Measurements from ENCODE around the gene C1orf159. TPM values are rescaled to one million over a fixed set of nuclear protein-coding genes. Genes with fewer than 3 reads are reported as not detected.

The C1orf159 gene
- polyA plus RNA-seq, 3 donors = 5.2 to 11.5 (median 9.3) TPM

DNA sequence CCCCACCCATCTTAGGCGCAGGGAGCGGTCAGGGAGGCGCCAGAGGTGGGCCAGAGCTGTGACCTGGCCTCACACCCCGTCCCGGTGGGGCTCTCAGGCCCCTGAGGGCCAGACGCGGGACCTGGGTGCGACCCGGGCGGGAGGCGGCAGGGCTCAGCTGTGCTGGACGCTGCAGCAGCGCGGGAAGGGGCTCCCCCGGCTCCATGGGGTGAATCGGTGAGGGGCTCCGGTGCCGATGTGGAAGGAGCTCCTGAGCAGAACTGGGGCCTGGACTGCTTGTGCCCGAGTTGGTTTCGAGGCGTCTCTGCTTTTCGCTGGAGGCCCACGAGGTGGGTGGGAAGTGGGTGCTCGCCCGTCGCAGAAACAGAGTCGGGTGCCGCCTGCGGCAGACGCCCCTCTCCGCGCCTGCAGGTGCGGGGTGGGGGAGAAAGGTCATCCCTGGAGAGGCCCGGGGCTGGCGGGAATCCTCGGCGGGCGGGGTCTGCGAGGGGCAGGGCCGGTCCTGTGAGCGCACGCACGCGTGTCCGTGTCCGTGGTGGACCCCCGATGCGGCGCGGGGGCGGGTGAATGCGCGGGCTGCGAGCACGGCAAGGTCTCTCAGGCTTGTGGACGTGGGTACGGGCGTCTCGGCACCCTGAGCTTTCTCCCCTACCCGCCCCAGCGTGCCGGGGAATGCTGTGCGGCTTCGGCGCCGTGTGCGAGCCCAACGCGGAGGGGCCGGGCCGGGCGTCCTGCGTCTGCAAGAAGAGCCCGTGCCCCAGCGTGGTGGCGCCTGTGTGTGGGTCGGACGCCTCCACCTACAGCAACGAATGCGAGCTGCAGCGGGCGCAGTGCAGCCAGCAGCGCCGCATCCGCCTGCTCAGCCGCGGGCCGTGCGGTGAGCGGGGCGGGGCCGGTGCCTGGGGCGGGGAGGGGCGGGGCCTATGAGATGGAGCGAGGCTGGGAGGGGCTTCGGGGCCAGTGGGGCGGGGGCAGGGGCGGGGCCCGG, 75.6 kb downstream of the C1orf159 start:
- no peak overlapping the region for H3K27ac ChIP-seq (ENCODE audit: low read depth, low read length)
- 4 to 9% (median 9%) methylated on average over 68 to 99 of the region's 99 CpGs for WGBS, 3 donors

DNA sequence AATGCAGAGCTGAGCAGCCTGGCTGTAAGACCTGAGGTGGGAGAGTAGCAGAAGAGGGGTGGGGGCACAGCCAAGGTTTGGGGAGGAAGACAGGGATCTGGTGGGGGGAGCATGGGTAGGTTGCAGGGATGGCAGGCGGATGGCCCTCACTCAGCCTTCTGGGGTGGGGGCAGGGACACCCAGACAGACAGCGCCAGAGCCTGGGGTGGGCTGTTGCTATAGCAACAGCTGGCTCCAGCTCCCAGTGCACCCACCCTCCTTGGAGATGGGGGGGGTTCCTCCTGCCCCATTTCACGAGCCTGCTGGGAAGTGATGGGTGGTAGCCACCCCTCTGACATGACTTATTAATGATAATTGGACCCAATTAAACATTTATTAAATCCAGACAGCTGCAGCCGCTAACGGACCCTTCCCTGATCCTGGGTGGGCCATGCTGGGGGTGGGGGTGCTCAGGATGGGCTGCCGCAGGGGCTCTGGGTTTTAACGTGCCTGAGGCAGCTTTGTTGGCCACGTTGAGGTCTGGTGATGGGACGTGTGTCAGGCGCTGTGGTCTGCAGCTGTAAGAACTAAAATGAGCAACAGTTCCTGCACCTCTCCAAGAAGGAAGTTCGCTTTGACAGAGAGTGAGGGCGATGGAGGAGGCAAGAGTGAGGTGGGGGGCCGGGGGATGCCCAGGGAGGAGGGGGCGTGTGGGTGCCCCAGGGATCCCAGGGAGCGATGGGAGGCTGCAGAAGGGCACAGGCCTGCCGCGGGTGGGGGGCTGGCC, 76.6 kb downstream of the C1orf159 start:
- H3K27ac ChIP-seq (ENCODE audit: low read depth, low read length) = no peak overlapping the region
- 29 to 55% (median 41%) methylated on average over 15 to 17 of the region's 17 CpGs for WGBS, 3 donors

- 69 to 89% (median 73%) methylated on average over 5 to 6 of the region's 6 CpGs for WGBS, 3 donors
- H3K27ac ChIP-seq (ENCODE audit: low read depth, low read length) = no peak overlapping the region
Observed at GRCh38 chr1:1038694-1039093, 77.2 kb downstream of the C1orf159 start.

GRCh38 chr1:1037366-1038327, 78.2 kb downstream of the C1orf159 start:
- no peak overlapping the region for H3K27ac ChIP-seq (ENCODE audit: low read depth, low read length)
- 67 to 88% (median 83%) methylated on average over 30 of the region's 30 CpGs for WGBS, 3 donors

DNA sequence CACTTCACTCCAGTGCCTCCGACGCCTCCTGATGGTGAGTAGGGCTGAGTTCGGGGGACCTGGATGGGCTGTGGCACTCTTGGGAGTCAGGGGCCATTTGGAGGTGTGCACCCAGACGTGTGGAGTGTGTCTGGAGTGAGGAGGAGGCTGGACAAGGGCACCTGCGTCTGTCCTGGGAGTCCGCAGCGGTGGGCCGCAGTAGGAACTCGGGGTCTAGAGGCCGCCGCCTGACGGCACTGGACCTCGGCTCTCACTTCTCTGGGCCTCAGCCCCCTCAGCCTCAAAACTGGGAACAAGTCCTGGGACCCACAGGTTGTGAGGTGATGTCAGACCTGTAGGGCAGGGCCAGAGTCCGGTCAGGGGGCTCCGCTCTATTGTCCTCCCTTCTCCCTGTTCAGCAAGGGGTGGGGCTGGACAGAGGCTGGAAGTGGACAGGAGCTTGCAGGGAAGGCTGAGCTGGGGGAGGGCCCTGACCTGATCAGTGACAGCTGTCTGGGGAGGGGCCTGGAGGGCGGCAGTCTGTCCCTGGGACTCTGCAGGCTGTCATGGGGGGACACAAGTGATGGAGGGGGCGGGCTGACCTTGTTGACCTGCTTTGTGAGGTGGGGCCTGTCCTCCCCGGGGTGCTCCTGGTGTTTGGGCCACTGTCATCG, 80.5 kb downstream of the C1orf159 start:
- H3K27ac ChIP-seq (ENCODE audit: low read depth, low read length) = no peak overlapping the region
- WGBS, 3 donors = 88 to 90% (median 90%) methylated on average over 19 of the region's 19 CpGs

- 54 to 77% (median 54%) methylated on average over 25 to 30 of the region's 30 CpGs for WGBS, 3 donors
- H3K27ac ChIP-seq (ENCODE audit: low read depth, low read length) = no peak overlapping the region
Observed at GRCh38 chr1:1034439-1034781, 81.5 kb downstream of the C1orf159 start.

- no peak overlapping the region for H3K27ac ChIP-seq (ENCODE audit: low read depth, low read length)
- WGBS, 3 donors = 17 to 29% (median 21%) methylated on average over 51 to 71 of the region's 71 CpGs
Observed at GRCh38 chr1:1033731-1034438, 82.0 kb downstream of the C1orf159 start.

- H3K27ac ChIP-seq (ENCODE audit: low read depth, low read length) = no peak overlapping the region
- 4 to 19% (median 11%) methylated on average over 49 to 73 of the region's 73 CpGs for WGBS, 3 donors
Observed at GRCh38 chr1:1033009-1033587, 82.8 kb downstream of the C1orf159 start.

- H3K27ac ChIP-seq (ENCODE audit: low read depth, low read length) = no peak overlapping the region
- WGBS, 3 donors = 23 to 40% (median 36%) methylated on average over 16 of the region's 16 CpGs
Observed at GRCh38 chr1:1032424-1032823, 83.5 kb downstream of the C1orf159 start.

Other genes with a start within 250 kb of the C1orf159 start
- 1 to 10 TPM in 2 of 3 donors, under 1 TPM in 1; 1.00 to 7.9 (median 1.2) TPM for gene SAMD11, start 192.2 kb downstream of the C1orf159 start, polyA plus RNA-seq
- gene NOC2L, start 156.8 kb downstream of the C1orf159 start, polyA plus RNA-seq = 10 to 100 TPM; 39.8 to 50.2 (median 44.3) TPM
- gene KLHL17, start 155.5 kb downstream of the C1orf159 start, polyA plus RNA-seq = 10 to 100 TPM in 1 of 3 donors, 1 to 10 TPM in 2; 5.9 to 10.6 (median 6.3) TPM
- gene PLEKHN1, start 149.6 kb downstream of the C1orf159 start, polyA plus RNA-seq = 1 to 10 TPM in 1 of 3 donors, under 1 TPM in 2; 0.22 to 1.1 (median 0.38) TPM
- 1 to 10 TPM in 1 of 3 donors, under 1 TPM in 2; 0.06 to 2.0 (median 0.16) TPM for gene PERM1, start 134.0 kb downstream of the C1orf159 start, polyA plus RNA-seq
- 10 to 100 TPM; 11.3 to 22.9 (median 14.2) TPM for gene HES4, start 116.0 kb downstream of the C1orf159 start, polyA plus RNA-seq
- 10 to 100 TPM; 43.7 to 83.5 (median 44.3) TPM for gene ISG15, start 102.6 kb downstream of the C1orf159 start, polyA plus RNA-seq
- gene AGRN, start 96.0 kb downstream of the C1orf159 start, polyA plus RNA-seq = 10 to 100 TPM; 12.5 to 34.2 (median 21.5) TPM
- gene RNF223, start 41.8 kb downstream of the C1orf159 start, polyA plus RNA-seq = under 1 TPM in 2 of 3 donors, not detected in 1; 0.05 to 0.30 TPM
- gene TTLL10, start 57.8 kb upstream of the C1orf159 start, polyA plus RNA-seq = under 1 TPM; 0.13 to 0.98 (median 0.45) TPM
- 1 to 10 TPM in 1 of 3 donors, under 1 TPM in 1, not detected in 1; 0.45 to 1.4 TPM for gene TNFRSF18, start 90.5 kb upstream of the C1orf159 start, polyA plus RNA-seq
- 10 to 100 TPM in 2 of 3 donors, 1 to 10 TPM in 1; 1.4 to 13.9 (median 11.4) TPM for gene TNFRSF4, start 98.1 kb upstream of the C1orf159 start, polyA plus RNA-seq
- gene SDF4, start 115.9 kb upstream of the C1orf159 start, polyA plus RNA-seq = 100 to 1,000 TPM in 2 of 3 donors, 10 to 100 TPM in 1; 93.9 to 148 (median 101) TPM
- gene B3GALT6, start 116.1 kb upstream of the C1orf159 start, polyA plus RNA-seq = 10 to 100 TPM in 1 of 3 donors, 1 to 10 TPM in 2; 8.9 to 13.0 (median 8.9) TPM
- gene C1QTNF12, start 130.6 kb upstream of the C1orf159 start, polyA plus RNA-seq = 1 to 10 TPM in 2 of 3 donors, under 1 TPM in 1; 0.53 to 6.1 (median 3.5) TPM
- 10 to 100 TPM; 25.8 to 45.1 (median 39.5) TPM for gene UBE2J2, start 157.8 kb upstream of the C1orf159 start, polyA plus RNA-seq
- gene SCNN1D, start 164.3 kb upstream of the C1orf159 start, polyA plus RNA-seq = 1 to 10 TPM; 1.7 to 6.6 (median 4.9) TPM
- 10 to 100 TPM; 14.5 to 35.7 (median 27.5) TPM for gene ACAP3, start 191.8 kb upstream of the C1orf159 start, polyA plus RNA-seq
- gene PUSL1, start 192.5 kb upstream of the C1orf159 start, polyA plus RNA-seq = 10 to 100 TPM in 2 of 3 donors, 1 to 10 TPM in 1; 6.6 to 13.5 (median 12.8) TPM
- 100 to 1,000 TPM in 1 of 3 donors, 10 to 100 TPM in 2; 92.8 to 117 (median 98.6) TPM for gene INTS11, start 208.6 kb upstream of the C1orf159 start, polyA plus RNA-seq
- 10 to 100 TPM; 12.3 to 17.4 (median 16.5) TPM for gene CPTP, start 208.7 kb upstream of the C1orf159 start, polyA plus RNA-seq
- under 1 TPM; 0.10 to 0.45 (median 0.19) TPM for gene TAS1R3, start 215.2 kb upstream of the C1orf159 start, polyA plus RNA-seq
- 10 to 100 TPM; 42.5 to 54.5 (median 48.9) TPM for gene DVL1, start 233.3 kb upstream of the C1orf159 start, polyA plus RNA-seq
- gene MXRA8, start 242.5 kb upstream of the C1orf159 start, polyA plus RNA-seq = 100 to 1,000 TPM in 1 of 3 donors, 10 to 100 TPM in 2; 11.7 to 104 (median 82.1) TPM

Data from adipose tissue (tissue), 3 donors.